Stimulated activated CD8-positive, alpha-beta memory T cell treated with anti-CD3 and anti-CD28 coated beads, Interleukin-7, amount 100 ng/mL, for 48 hours (primary cell): ENCODE data around the gene TTC22.

Source experiments
- DNase-seq, 2 donors: peaks; one replicate each; pipeline ENCODE4 v3.0.0-alpha.2; 2020; ENCODE audit warnings: low read depth in 1 of 2; ENCODE audit errors: extremely low read depth in 1 of 2

Gene TTC22

DNA sequence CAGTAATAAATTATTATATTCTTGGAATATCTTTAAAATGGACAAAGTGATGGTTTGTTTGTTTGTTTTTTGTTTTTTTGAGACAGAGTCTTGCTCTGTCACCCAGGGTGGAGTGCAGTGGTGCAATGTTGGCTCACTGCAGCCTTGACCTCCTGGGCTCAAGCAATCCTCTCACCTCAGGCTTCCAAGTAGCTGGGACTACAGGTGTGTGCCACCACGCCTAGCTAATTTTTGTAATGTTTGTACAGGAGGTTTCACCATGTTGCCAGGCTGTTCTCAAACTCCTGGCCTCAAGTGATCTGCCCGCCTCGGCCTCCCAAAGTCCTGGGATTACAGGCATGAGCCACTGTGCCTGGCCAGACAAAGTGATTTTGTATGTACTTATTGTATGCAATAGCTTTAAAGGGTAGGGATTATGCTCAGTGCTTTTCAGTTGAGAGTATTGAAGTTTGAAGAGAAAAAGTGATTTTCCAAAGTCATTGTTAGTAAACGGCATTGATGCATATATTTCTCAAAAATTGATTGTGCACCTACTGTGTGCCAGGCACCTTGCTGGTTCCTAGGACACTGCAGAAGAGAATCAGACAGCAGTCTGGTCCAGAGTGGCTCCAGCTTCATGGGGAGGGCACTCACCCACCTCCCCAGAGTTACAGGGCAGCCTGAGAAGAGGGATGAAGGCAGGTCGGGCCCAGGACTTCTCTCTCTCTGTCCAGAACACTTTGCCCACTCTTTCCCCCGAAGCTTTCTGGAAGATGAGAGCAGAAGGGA, 34.2 kb upstream of the TTC22 start:
- no peak for DNase-seq

DNA sequence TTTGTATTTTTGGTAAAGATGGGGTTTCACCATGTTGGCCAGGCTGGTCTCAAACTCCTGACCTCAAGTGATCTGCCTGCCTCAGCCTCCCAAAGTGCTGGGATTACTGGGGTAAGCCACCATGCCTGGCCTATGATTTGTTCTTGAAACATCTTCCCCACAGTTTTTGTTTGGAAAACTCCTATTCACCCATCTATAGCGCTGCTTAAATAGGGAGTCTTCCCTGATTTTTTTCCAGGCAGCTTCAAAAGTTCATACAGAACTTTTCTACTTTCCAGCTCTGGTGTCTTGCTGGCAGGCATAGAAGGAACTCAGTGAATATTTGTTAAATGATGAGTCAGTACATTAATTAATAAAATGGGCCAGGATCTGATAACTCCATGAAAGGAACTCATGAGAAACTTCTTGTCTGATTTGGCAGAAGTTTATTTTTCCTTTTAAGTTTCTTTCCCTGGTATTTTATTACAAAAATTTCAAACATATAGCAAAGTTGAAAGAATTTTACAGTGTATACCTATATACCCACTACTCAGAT, 33.0 kb upstream of the TTC22 start:
- no peak for DNase-seq

DNA sequence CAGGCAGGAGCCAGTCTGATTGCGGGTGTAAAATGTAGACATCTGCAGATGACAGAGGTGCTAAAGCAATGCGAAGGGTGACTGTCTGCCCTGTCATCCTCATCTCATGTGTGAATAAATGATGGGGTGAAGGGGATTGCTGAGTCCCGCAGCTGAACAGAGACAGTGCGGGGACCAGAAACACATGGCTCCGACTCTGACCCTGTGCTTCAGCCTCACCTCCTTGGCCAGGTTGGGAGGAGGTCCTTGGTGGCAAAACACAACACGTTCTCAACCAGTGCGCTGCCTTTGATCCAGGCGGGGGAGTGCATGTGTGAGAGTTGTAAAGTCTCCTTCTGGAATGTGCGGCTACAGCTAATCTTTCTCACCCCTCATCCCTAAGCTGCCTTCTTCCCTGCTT, 32.0 kb upstream of the TTC22 start:
- no peak for DNase-seq

DNA sequence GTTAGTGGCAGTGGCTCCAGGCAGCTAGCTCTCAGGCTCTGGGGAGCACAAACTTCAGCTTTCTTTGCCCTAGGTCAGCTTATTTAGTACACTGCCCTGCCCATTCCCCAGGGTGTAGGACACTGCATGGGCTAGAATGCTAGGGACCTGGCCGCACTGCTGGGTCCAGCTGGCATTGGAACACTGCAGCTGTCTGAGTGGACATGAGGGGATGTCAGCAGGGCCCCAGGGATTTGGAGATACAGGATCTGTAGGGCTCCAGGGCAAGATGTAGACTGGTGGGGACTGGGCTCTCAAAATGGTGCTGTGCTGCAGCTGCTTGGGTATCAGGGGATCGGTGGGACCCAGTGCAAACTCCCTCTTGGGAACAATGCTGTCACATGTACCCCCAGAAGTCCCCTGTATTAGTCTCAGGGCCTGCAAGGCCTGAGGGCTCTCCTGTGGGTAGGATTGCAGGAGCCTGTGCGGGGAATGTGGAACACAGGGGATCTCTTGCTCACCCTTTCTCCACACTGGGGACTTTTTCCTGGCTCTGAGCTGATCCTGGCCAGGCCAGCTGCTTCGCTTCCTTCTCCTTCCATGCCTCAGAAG, 25.2 kb upstream of the TTC22 start:
- no peak for DNase-seq

DNA sequence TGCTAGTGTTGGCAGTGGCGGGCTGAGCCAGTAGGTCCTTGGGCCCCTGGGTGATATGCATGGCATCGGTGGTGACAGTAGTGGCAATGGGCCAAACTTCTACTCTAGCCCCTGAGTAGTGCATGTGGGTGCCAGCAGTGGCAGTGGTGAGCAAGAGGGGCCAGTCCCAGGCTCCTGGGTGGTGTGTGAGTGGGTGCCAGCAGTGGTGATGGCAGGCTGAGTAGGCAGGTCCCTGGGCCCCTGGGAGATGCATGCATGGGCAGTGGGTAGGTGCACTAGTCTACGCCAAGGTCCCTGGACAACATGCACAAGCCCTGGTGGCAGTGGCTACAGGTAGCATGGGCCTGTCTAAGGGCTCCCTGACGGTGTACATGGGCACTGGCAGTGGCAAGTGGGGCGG, 24.6 kb upstream of the TTC22 start:
- no peak for DNase-seq

DNA sequence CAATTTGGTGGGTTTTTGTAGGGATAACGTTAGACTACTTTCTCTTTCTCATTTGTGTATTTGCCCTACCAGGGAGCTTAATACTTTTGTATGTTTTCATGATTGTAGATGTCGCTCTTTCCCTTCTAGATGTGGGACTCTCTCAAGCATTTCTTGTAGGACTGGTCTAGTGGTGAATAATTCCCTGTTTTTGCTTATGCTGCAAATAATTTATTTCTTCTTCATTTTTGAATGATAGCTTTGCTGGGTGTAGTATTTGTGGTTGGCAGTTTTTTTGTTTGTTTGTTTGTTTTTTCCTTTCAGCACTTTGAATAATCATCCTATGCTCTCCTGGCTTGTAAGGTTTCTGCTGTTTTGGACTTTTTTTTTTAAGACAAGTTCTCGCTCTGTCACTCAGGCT, 22.5 kb upstream of the TTC22 start:
- no peak for DNase-seq

DNA sequence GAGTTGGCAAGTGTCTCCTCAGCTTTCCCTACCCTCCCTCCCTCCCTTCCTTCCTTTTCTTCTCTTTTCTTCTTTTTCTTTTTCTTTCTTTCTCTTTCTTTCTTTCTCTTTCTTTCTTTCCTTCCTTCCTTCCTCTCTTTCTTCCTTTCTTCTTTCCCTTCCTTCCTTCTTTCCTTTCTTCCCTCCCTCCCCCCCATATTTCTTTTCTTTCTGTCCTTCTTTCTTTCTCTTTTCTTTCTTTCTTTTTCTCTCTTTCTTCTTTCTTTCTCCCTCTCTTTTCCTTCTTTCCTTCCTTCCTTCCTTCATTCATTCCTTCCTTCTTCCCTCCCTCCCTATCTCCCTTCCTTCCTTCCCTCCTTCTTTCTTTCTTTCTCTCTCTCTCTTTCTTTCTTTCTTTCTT, 18.6 kb upstream of the TTC22 start:
- no peak for DNase-seq

DNA sequence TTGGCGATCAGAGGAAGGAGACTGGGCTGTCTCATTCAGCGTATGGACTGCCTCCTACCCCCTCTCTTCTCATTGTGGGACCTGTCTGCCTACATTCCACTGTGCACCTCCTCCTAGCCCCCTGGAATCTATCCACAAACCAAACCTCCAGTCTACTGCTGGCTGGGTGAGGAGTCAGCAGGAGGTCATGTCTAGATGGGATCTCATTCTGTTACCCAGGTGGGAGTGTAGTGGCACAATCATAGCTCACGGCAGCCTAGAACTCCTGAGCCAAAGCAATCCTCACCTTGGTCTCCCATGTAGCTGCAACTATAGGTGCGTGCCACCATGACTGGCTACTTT, 18.0 kb upstream of the TTC22 start:
- no peak for DNase-seq

DNA sequence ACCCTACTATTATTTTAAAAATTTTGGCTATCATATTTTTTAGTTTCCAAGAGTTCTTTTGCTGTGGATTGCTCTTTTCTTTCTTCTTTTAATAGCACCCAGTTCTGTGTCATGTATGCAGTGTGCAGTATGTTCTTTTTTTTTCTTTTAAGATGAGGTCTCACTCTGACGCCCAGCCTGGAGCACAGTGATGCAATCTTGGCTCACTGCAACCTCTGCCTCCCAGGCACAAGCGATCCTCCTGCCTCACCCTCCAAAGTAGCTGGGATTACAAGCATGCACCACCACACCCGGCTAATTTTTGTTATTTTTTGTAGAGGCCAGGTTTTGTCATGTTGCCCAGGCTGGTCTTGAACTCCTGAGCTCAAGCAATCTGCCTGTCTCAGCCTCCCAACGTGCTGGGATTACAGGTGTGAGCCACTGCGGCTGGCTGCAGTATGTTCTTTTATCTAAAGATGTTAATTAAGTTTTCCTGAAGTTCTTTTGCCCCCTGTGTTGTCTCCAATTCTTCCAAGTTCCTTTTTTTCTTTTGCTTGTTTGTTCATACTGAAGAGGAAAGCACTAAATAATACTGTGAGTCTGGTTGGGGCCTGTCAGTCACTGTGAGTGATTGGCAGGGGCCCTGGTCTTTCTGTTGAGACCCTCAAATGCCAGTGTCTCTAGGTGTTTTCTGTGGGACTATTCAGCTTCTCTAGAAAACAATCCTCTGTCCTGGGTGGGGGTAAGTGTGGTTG, 17.5 kb upstream of the TTC22 start:
- no peak for DNase-seq

DNA sequence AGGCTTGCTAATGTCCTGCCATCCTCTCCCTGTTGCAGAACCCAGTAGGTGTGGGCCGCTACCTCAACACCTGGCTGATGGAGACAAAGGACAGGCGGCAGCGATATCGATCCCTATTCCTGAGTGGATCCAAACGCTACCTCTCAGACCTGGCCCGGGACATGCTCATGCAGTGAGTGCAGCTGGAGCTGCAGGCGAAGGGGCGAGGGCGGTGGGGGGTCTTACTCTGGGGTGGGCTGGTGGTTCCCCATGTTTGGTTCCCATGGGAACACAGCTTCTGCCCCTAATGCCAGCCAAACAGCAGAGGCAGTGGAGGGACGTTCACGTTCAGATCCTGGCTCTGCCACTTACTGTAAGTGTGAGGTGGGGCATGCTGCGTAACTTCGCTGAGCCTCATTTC, 15.8 kb upstream of the TTC22 start:
- DNase-seq: no peak

DNA sequence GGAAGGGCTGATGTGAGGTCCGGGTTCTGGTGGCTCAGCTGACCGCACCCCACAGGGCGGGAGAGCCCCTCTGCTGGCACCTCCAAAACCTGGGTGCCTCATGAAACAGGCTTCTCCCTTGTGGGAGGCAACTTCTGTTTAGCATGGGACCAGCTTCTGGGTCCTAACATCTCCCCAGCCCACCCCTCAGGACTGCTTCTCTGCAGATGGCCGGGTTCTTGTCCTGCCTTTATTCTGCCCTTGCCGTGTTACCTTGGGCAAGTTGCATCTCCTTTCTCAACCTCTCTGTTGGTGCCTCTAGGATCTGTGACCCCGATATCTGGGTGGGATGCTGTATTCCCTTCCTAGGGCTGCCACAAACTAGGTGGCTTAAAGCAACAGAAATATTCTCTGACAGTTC, 15.0 kb upstream of the TTC22 start:
- no peak for DNase-seq

DNA sequence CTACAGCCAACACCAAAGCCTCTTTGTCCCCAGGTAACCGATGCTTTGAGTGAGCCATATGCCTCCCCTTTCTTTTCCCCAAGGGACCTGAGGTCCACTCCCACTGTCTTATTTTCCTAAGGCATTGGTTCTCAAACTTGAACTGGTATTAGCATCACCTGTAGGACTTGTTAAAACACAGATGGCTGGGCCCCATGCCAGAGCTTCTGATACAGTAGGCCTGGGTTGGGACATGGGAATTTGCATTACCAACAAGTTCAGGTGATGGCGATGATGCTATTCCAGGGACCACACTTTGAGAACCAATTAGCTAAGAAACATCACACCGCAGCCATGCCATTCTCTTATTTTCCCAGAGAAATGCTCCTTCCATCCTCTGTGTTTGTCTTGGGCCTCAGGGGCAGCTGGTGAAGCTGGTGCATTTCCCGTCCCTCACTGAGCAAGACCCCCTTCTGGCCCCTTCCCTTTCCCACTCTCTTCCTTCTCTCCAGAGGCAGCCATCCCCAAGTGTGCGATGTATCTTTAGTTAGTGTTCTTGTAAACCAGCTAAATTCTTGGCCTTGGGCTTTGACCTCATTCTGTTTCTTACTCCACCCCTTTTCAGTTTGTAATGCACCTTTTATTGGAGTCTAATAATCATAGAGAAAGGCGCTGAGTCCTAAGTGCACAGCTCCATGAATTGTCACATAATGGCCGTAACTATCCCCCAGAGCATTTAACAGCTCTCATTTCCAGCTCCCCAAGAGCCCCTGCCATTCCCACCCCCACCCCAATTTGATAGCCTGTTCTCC, 14.2 kb upstream of the TTC22 start:
- no peak for DNase-seq

DNA sequence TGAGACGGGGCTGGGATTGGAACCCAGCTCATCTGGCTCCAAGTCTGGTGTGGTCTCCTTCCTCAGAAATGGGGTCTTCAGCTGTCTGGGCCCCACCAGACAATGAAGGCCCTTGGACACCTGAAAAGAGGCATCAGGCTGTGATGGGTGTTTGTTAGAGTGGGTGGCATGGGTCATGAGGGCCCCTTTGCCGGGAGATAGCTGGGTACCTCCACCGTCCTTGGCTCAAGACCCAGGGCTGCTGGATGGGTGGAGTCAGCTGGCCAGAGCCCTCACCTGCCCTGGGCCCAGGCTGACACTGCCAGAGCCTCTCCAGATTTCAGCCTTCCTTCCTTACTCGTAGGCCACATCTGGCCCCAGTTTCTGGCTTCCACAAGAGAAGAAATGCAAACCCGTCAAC, 13.4 kb upstream of the TTC22 start:
- no peak for DNase-seq

DNA sequence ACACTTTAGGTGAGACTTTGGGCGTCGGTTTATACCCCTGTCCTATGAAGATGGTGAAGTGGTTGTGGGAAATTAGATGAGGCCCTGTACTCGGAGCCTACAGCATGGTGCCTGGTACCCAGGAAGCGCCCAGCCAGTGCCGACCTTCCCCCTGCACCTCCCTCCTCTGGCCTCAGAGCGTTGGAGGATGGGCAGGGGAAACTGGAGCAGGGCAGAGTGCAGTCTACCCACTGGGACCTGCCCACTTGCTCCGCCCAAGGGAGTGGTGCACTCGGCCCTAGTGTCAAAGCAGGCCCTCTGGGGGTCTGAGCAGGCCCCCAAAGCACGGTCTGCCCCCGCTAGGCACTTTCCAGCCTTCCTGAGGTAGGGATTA, 13.0 kb upstream of the TTC22 start:
- no peak for DNase-seq

DNA sequence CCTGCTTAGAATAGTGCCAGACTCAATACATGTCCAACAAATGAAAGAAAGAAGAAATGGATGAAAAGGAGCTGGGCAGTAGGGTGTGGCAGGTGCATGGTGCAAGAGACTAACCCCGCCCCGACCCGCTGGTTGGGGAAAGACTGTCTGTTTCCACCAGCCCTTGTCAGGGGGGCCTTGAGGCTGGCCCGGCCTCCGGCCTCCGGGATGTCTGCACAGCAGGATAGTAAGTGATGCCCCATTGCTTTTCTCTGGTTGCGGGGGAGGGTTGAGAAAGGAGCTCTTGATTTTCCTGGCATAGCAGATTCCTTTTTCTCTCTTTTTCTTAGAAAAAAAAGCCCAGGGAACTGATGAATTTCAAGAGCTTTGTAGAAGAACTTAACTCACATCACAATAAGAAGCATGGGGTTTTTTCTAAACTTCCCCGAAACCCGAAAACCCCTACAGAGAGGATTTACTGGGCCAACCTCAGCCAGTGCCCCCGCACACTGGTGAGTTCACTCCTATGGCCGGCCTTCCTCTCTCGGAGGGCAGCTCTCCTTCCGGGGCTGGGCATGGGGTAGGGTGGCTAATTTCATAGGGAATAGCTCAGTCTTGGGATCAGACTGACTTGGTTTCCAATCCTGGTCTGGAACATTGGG, 12.5 kb upstream of the TTC22 start:
- no peak for DNase-seq

DNA sequence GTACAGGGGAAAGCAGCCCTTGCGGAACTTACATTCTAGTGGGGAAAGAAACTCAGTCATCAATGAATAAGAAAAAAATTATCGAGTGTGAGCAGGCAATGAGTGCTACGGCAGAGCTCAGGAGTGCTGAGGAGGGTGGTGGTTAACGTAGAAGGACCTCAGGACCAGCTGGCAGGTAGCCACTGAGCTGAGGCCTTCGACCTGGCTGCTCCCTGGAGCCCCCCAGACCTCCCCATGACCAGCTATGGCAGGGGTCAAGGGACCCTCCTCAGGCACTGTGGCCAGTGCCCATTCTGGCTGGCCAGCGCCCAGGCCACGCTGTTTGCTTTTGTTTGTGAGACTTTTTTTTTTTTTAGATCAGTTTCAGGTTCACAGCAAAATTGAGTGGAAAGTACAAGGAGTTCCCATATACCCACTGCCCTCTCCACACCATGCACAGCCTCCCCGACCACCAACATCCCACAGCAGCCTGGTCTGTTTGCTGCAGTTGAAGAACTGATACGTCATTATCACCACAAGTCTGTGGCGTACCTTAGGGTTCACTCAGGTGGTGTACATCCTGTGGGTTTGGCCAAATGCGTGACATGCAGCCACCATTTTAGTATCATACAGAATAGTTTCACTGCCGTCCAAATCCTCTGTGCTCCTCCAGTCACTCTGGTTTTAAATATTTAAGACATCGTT, 11.8 kb upstream of the TTC22 start:
- DNase-seq: no peak

DNA sequence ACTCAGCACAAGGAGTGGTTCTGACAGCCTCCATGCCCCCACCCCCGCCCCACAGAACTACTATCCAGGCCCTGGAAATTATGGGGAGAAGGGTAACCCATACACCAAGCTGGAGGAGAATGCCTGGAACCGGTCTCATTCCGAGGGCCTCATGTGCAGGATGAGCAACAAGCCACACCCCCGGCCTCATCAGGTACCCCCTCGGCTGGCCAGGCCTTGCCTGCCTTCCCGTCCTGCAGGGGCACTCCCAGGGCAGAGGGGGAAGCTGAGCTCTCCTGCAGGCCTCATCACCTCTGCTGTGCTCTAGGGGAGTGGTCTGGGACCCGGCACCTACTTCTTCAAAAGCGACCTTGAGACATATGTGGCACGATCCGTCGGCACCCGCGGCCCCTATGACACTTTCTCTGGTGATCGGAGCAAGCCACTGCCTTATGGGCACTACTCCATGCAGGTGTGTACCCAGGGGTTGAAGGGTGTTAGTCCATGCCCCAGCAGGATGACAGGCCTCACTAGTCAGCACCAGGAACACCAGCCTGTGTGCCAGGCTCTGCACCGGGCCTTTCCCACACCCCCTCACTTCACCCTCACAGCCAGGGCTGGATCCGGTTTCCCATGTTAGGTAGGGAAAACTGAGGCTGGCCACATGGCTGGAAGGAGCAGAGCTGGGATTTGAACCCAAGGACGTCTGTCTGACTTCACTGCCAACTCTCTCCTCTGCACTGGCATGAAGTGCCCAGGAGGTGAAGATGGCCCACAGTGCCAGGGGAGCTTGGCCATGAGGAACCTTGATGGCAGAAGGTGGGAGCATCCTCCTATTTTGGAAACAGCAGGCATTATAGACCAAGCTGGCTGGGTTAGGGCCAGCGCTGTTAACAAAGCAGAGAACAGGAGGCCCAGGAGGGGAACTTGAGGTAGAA, 10.9 kb upstream of the TTC22 start:
- no peak for DNase-seq

DNA sequence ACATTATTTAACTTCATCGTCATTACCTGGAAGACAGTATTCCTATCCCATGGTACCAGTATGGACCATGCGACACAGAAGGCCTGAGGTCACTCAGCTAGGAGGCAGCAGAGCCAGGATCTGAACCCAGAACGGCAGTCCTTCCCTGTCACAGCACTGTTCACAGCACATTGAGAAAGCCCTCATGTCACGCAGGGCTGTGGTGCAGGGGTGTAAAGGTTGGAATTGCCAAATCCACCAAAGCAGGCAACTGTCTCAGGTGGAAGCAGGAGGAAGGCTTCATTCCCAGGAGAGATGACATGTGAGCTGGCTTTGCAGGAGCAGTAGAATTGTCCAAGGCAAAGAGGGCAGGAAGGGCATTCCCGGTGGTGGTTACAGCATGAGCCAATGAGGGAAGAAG, 9.9 kb upstream of the TTC22 start:
- no peak for DNase-seq
